ENCODE results near the gene CCT6A.

GRCh38 chr7:56048245-56048644, 3.3 kb upstream of the CCT6A start:
- TF ChIP-seq CTCF (conservative IDR thresholded peaks at IDR 0.05; ENCODE audit: low read depth, low read length), result no peak
- TF ChIP-seq POLR2A (IDR thresholded peaks at IDR 0.05; ENCODE audit: low read depth, low read length), result no peak
- TF ChIP-seq MAZ (IDR thresholded peaks at IDR 0.05; ENCODE audit: borderline replicate concordance, low read depth, low read length), result no peak
- no peak for TF ChIP-seq RAD21 (IDR thresholded peaks at IDR 0.05; ENCODE audit: low read length)
- TF ChIP-seq CHD1 (IDR thresholded peaks at IDR 0.05; ENCODE audit: low read depth, low read length), result no peak
- no peak for TF ChIP-seq RFX5 (IDR thresholded peaks at IDR 0.05; ENCODE audit: low read depth, low read length)
- no peak for TF ChIP-seq ELK1 (IDR thresholded peaks at IDR 0.05; ENCODE audit: borderline replicate concordance, low read depth, low read length)
